ENCODE results near the gene SARDH.

Gene SARDH

GRCh38 chr9:133654736-133655657 lies 83.2 kb downstream of the SARDH start:
- Histone ChIP-seq H3K9ac (ENCODE audit: low read depth, low read length) (no peak overlapping the region), H3K4me1 (ENCODE audit: insufficient read depth, low read length) (no peaks in the 10 kb centered on the region), H2AFZ (ENCODE audit: low read depth, low read length) (no peak overlapping the region), H3K36me3 (ENCODE audit: insufficient read depth, low read length) (no peaks in the 10 kb centered on the region), H3K27ac (ENCODE audit: low read length) (no peak overlapping the region), H3K4me3 (ENCODE audit: low read depth in 1 of 2, low read length in 2 of 2) (no peak overlapping the region), H3K27me3 (ENCODE audit: insufficient read depth, low read length, poor library complexity) (no peaks in the 10 kb centered on the region), H3K9me3 (ENCODE audit: insufficient read depth, low read length, severe bottlenecking) (no peaks in the 10 kb centered on the region), H3K4me2 (ENCODE audit: insufficient read depth, low read length) (no peak overlapping the region), H3K79me2 (ENCODE audit: insufficient read depth, low read length) (no peaks in the 10 kb centered on the region), H4K20me1 (ENCODE audit: insufficient read depth, low read length) (no peaks in the 10 kb centered on the region)
- TF ChIP-seq EZH2 (IDR thresholded peaks at IDR 0.05; ENCODE audit: borderline replicate concordance, low read depth, low read length, severe bottlenecking) (no peak), CTCF (IDR thresholded peaks at IDR 0.05; ENCODE audit: borderline replicate concordance, extremely low read depth, low read length, poor library complexity, severe bottlenecking) (no peak)
- no peak for DNase-seq
- ATAC-seq (ENCODE audit: insufficient read depth, low read depth): no peak

- Histone ChIP-seq H3K4me2 (ENCODE audit: insufficient read depth, low read length) (no peak overlapping the region), H3K27ac (ENCODE audit: low read length) (no peak overlapping the region), H3K4me1 (ENCODE audit: insufficient read depth, low read length) (no peaks in the 10 kb centered on the region), H3K36me3 (ENCODE audit: insufficient read depth, low read length) (no peaks in the 10 kb centered on the region), H2AFZ (ENCODE audit: low read depth, low read length) (no peak overlapping the region), H3K27me3 (ENCODE audit: insufficient read depth, low read length, poor library complexity) (no peaks in the 10 kb centered on the region), H3K9ac (ENCODE audit: low read depth, low read length) (no peak overlapping the region), H3K79me2 (ENCODE audit: insufficient read depth, low read length) (no peaks in the 10 kb centered on the region), H3K9me3 (ENCODE audit: insufficient read depth, low read length, severe bottlenecking) (no peaks in the 10 kb centered on the region), H4K20me1 (ENCODE audit: insufficient read depth, low read length) (no peaks in the 10 kb centered on the region), H3K4me3 (ENCODE audit: low read depth in 1 of 2, low read length in 2 of 2) (no peak overlapping the region)
- no peak for DNase-seq
- no peak for ATAC-seq (ENCODE audit: insufficient read depth, low read depth)
- TF ChIP-seq CTCF (IDR thresholded peaks at IDR 0.05; ENCODE audit: borderline replicate concordance, extremely low read depth, low read length, poor library complexity, severe bottlenecking) (no peak), EZH2 (IDR thresholded peaks at IDR 0.05; ENCODE audit: borderline replicate concordance, low read depth, low read length, severe bottlenecking) (no peak)
Observed at GRCh38 chr9:133653638-133654037, 84.5 kb downstream of the SARDH start.

- no peak for TF ChIP-seq EZH2 (IDR thresholded peaks at IDR 0.05; ENCODE audit: borderline replicate concordance, low read depth, low read length, severe bottlenecking)
- TF ChIP-seq CTCF (IDR thresholded peaks at IDR 0.05; ENCODE audit: borderline replicate concordance, extremely low read depth, low read length, poor library complexity, severe bottlenecking): no peak
- Histone ChIP-seq H3K27me3 (ENCODE audit: insufficient read depth, low read length, poor library complexity) (no peaks in the 10 kb centered on the region), H3K4me2 (ENCODE audit: insufficient read depth, low read length) (no peak overlapping the region), H3K4me3 (ENCODE audit: low read depth in 1 of 2, low read length in 2 of 2) (no peak overlapping the region), H3K9me3 (ENCODE audit: insufficient read depth, low read length, severe bottlenecking) (no peaks in the 10 kb centered on the region), H4K20me1 (ENCODE audit: insufficient read depth, low read length) (no peaks in the 10 kb centered on the region), H3K27ac (ENCODE audit: low read length) (no peak overlapping the region), H3K36me3 (ENCODE audit: insufficient read depth, low read length) (no peaks in the 10 kb centered on the region), H3K4me1 (ENCODE audit: insufficient read depth, low read length) (no peaks in the 10 kb centered on the region), H3K9ac (ENCODE audit: low read depth, low read length) (no peak overlapping the region), H3K79me2 (ENCODE audit: insufficient read depth, low read length) (no peaks in the 10 kb centered on the region), H2AFZ (ENCODE audit: low read depth, low read length) (no peak overlapping the region)
- no peak for ATAC-seq (ENCODE audit: insufficient read depth, low read depth)
- no peak for DNase-seq
Observed at GRCh38 chr9:133650026-133650425, 88.1 kb downstream of the SARDH start.
